Vagina (tissue), 2 donors: ENCODE results near the gene KNSTRN.
A peak's percentile ranks its signal among the peaks of the same experiment; 100 is the strongest.

Source experiments
- POLR2A ChIP-seq, 2 donors: fragments of 450-650 bp; IDR thresholded peaks; one replicate each; pipeline ENCODE4 v1.6.1; 2017; ENCODE audit warnings: antibody characterized with exemption in 2 of 2, mild to moderate bottlenecking in 2 of 2, moderate library complexity in 2 of 2
- POLR2AphosphoS5 ChIP-seq, 2 donors: sonication (generic); formaldehyde crosslinking; IDR thresholded peaks; one replicate each; pipeline ENCODE4 v1.9.0; 2017; ENCODE audit warnings: antibody characterized with exemption in 2 of 2, mild to moderate bottlenecking in 2 of 2, low read depth in 1 of 2; ENCODE audit not compliant: insufficient read depth in 1 of 2
- TF ChIP-seq, protein P1 (sequence below), 3 experiments: fragments of 450-650 bp in 2 of 3; fragments of 200-600 bp in 1 of 3; sonication (generic) in 1 of 3; IDR thresholded peaks; one replicate each; pipeline ENCODE4 v1.5.1; 2017 to 2019; ENCODE audit warnings: antibody characterized with exemption in 3 of 3, mild to moderate bottlenecking in 2 of 3, moderate library complexity in 2 of 3

DNA sequence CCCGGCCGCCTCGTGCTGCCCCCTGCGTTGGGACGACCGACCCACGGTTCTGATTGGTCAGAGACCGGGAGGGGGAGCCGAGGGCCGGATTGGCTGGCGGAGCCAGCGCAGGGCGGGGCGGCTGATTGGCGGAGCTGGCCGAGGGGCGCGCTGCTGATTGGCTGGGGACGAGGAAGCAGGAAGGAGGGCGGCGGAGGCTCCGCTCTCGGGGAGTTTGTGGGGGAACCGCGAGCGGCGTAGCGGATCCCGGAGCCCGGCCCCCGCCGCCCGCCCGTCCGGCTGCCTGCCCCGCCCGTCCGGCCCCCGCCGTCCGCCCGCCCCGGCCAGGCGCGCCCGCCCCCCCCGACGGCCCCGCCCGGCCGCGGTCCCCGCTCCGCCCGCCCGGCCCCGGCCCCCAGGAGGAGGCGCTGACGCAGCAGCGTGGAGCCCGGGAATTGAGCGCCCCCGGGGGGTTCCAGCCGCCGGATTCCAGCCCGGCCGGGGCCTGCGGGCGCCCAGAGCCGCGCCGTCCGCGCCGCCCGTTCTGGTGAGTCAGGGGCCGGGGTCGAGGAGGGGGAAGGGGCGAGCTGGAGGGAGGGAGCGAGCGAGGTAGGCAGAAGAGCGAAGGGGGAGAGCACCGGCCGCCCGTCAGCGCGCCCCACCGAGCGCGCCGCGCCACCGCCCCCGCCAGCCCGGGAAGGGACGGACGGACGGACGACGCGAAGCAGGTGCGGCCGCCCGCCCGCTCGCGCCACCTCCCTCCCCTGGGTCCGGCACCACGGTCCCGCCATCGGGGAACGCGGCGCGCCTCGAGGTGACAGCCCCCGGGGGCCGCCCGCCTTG, 58.4 kb downstream of the KNSTRN start, which contains the start of gene BAHD1:
- TF ChIP-seq POLR2AphosphoS5 (IDR thresholded peaks at IDR 0.05; ENCODE audit: insufficient read depth in 1 of 2, low read depth in 1 of 2) = peak in 1 of 2 donors; percentile 64
- TF ChIP-seq, protein P1, sequence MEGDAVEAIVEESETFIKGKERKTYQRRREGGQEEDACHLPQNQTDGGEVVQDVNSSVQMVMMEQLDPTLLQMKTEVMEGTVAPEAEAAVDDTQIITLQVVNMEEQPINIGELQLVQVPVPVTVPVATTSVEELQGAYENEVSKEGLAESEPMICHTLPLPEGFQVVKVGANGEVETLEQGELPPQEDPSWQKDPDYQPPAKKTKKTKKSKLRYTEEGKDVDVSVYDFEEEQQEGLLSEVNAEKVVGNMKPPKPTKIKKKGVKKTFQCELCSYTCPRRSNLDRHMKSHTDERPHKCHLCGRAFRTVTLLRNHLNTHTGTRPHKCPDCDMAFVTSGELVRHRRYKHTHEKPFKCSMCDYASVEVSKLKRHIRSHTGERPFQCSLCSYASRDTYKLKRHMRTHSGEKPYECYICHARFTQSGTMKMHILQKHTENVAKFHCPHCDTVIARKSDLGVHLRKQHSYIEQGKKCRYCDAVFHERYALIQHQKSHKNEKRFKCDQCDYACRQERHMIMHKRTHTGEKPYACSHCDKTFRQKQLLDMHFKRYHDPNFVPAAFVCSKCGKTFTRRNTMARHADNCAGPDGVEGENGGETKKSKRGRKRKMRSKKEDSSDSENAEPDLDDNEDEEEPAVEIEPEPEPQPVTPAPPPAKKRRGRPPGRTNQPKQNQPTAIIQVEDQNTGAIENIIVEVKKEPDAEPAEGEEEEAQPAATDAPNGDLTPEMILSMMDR (IDR thresholded peaks at IDR 0.05) = no peak
- TF ChIP-seq POLR2A (IDR thresholded peaks at IDR 0.05) = peak in 1 of 2 donors; percentile 27
